HG03039 (cell line): ENCODE results near the gene PTPDC1.

Experiments
- ATAC-seq: cut with Tn5 transposase; IDR thresholded peaks from one replicate; pipeline ENCODE4 v1.9.1; 2021; ENCODE audit warnings: mild to moderate bottlenecking, moderate library complexity; ENCODE audit not compliant: unreplicated experiment

The PTPDC1 gene

GRCh38 chr9:94139672-94140417 is 55.6 kb downstream of the PTPDC1 start:
- no peak for ATAC-seq

- no peak for ATAC-seq
Measured at GRCh38 chr9:94140418-94140780, 56.1 kb downstream of the PTPDC1 start.

- ATAC-seq = no peak
Measured at GRCh38 chr9:94140791-94141790, 56.8 kb downstream of the PTPDC1 start.

- no peak for ATAC-seq
Measured at GRCh38 chr9:94142353-94142752, 58.1 kb downstream of the PTPDC1 start.

GRCh38 chr9:94144394-94144793 is 60.1 kb downstream of the PTPDC1 start:
- ATAC-seq = no peak

- ATAC-seq = no peak
Measured at GRCh38 chr9:94145640-94146039, 61.4 kb downstream of the PTPDC1 start.

- no peak for ATAC-seq
Measured at GRCh38 chr9:94147776-94148175, 63.5 kb downstream of the PTPDC1 start.

GRCh38 chr9:94148419-94148818 is 64.2 kb downstream of the PTPDC1 start:
- ATAC-seq = no peak

- ATAC-seq = no peak
Measured at GRCh38 chr9:94149696-94150095, 65.4 kb downstream of the PTPDC1 start.

- ATAC-seq = no peak
Measured at GRCh38 chr9:94150279-94150828, 66.1 kb downstream of the PTPDC1 start.

- ATAC-seq = no peak
Measured at GRCh38 chr9:94150890-94151650, 66.8 kb downstream of the PTPDC1 start.

- no peak for ATAC-seq
Measured at GRCh38 chr9:94153905-94154304, 69.6 kb downstream of the PTPDC1 start.

- ATAC-seq = no peak
Measured at GRCh38 chr9:94156348-94157049, 72.2 kb downstream of the PTPDC1 start.

GRCh38 chr9:94157050-94157801 is 73.0 kb downstream of the PTPDC1 start:
- no peak for ATAC-seq
